Liver (tissue), 9 donors: ENCODE measurements around the gene GDPD2. TPM values are rescaled to one million over a fixed set of nuclear protein-coding genes. Genes with fewer than 3 reads are reported as not detected.

ENCODE experiments used
- DNase-seq: peaks from one replicate; pipeline ENCODE4 v3.0.0-alpha.2; 2017; ENCODE audit warnings: low spot score
- H3K27ac ChIP-seq, 2 donors: one replicate each; pipeline ENCODE4 v1.7.0; 2013; ENCODE audit warnings: inconsistent platforms in 2 of 2, low read length in 2 of 2, control low read depth in 1 of 2, low read depth in 1 of 2, mild to moderate bottlenecking in 1 of 2
- H3K27me3 ChIP-seq, 4 donors: one replicate each; pipeline versions ENCODE4 v1.6.1 to v1.7.0; 2013; ENCODE audit warnings: low read length in 3 of 4, inconsistent platforms in 1 of 4, mild to moderate bottlenecking in 1 of 4, moderate library complexity in 1 of 4; ENCODE audit not compliant: control insufficient read depth in 4 of 4, insufficient read depth in 4 of 4
- H3K36me3 ChIP-seq, 4 donors: one replicate each; pipeline versions ENCODE4 v1.6.1 to v1.7.0; 2013; ENCODE audit warnings: low read length in 3 of 4, mild to moderate bottlenecking in 3 of 4, low read depth in 1 of 4, moderate library complexity in 1 of 4; ENCODE audit not compliant: control insufficient read depth in 4 of 4, insufficient read depth in 3 of 4
- H3K4me1 ChIP-seq, 4 donors: one replicate each; pipeline versions ENCODE4 v1.6.1 to v1.7.0; 2013; ENCODE audit warnings: low read length in 3 of 4, mild to moderate bottlenecking in 3 of 4, moderate library complexity in 1 of 4; ENCODE audit not compliant: control insufficient read depth in 4 of 4, insufficient read depth in 4 of 4
- H3K4me3 ChIP-seq, 3 donors: one replicate each; pipeline versions ENCODE4 v1.6.1 to v1.7.0; 2013; ENCODE audit warnings: low read length in 3 of 3, control low read depth in 1 of 3, low read depth in 1 of 3, mild to moderate bottlenecking in 1 of 3
- H3K9ac ChIP-seq, 2 donors: one replicate each; pipeline ENCODE4 v1.7.0; 2013; ENCODE audit warnings: low read length in 2 of 2, mild to moderate bottlenecking in 2 of 2, moderate library complexity in 2 of 2, control low read depth in 1 of 2, low read depth in 1 of 2
- H3K9me3 ChIP-seq, 4 donors: one replicate each; pipeline versions ENCODE4 v1.6.1 to v1.7.0; 2013; ENCODE audit warnings: low read length in 3 of 4; ENCODE audit not compliant: control insufficient read depth in 4 of 4
- ATF3 ChIP-seq: IDR thresholded peaks from 2 replicates; pipeline ENCODE4 v1.6.1; 2016; ENCODE audit warnings: antibody characterized with exemption
- CTCF ChIP-seq: fragments of 150-350 bp; IDR thresholded peaks from 2 replicates; pipeline ENCODE4 v1.5.1; 2017; ENCODE audit warnings: improper control_type of control experiment, low read depth, low read length; ENCODE audit not compliant: missing input control
- EGR1 ChIP-seq, 2 donors: IDR thresholded peaks; 2 replicates each; pipeline ENCODE4 v1.6.1; 2016 to 2018; ENCODE audit warnings: antibody characterized with exemption in 2 of 2, low read depth in 2 of 2
- FOXA2 ChIP-seq: IDR thresholded peaks from 2 replicates; pipeline ENCODE4 v1.6.1; 2016; ENCODE audit warnings: antibody characterized with exemption
- GABPA ChIP-seq, 2 donors: IDR thresholded peaks in 1 of 2; conservative IDR thresholded peaks in 1 of 2; 2 replicates each; pipeline ENCODE4 v1.6.1; 2016; ENCODE audit warnings: antibody characterized with exemption in 2 of 2, mild to moderate bottlenecking in 1 of 2, moderate library complexity in 1 of 2
- JUND ChIP-seq, 2 donors: IDR thresholded peaks; 2 replicates each; pipeline ENCODE4 v1.6.1; 2016; ENCODE audit warnings: antibody characterized with exemption in 2 of 2
- RAD21 ChIP-seq, 2 donors: IDR thresholded peaks; 2 replicates each; pipeline ENCODE4 v1.6.1; 2016; ENCODE audit warnings: antibody characterized with exemption in 2 of 2, mild to moderate bottlenecking in 2 of 2
- RXRA ChIP-seq, 2 donors: IDR thresholded peaks; 2 replicates each; pipeline ENCODE4 v1.6.1; 2017 to 2018; ENCODE audit warnings: antibody characterized with exemption in 2 of 2, mild to moderate bottlenecking in 1 of 2
- SP1 ChIP-seq: IDR thresholded peaks from 2 replicates; pipeline ENCODE4 v1.6.1; 2018; ENCODE audit warnings: antibody characterized with exemption, mild to moderate bottlenecking
- YY1 ChIP-seq: IDR thresholded peaks from 2 replicates; pipeline ENCODE4 v1.6.1; 2016; ENCODE audit warnings: antibody characterized with exemption, mild to moderate bottlenecking
- ZBTB33 ChIP-seq: IDR thresholded peaks from 2 replicates; pipeline ENCODE4 v1.6.1; 2016; ENCODE audit warnings: antibody characterized with exemption
- WGBS: extraction: QIAGEN DNeasy Blood & Tissue Kit; methylation state at CpG from one replicate; pipeline ENCODE4 v1.1.7; 2013; 5-methylcytosine and 5-hydroxymethylcytosine counted together
- polyA plus RNA-seq, 2 donors: library from polyadenylated mRNA; stranded (reverse) in 1 of 2; unstranded in 1 of 2; fragments of 200-250 nt in 1 of 2; fragments of >200 nt in 1 of 2; fragmentation: Nextera tagmentation in 1 of 2; extraction: Ambion mirVana in 1 of 2; gene quantifications; one replicate each; pipeline versions ENCODE4 v1.2.1 to v1.2.3, GENCODE V29; 2013 to 2015
- total RNA-seq, 2 donors: library from RNA; depleted of rRNA; stranded (reverse); fragments of >200 nt; gene quantifications; one replicate each; pipeline ENCODE4 v1.2.3, GENCODE V29; 2014
- TF ChIP-seq, protein P1 (sequence below): IDR thresholded peaks from 2 replicates; pipeline ENCODE4 v1.6.1; 2016; ENCODE audit warnings: antibody characterized with exemption, mild to moderate bottlenecking
- TF ChIP-seq, protein P2 (sequence below): IDR thresholded peaks from 2 replicates; pipeline ENCODE4 v1.6.1; 2016; ENCODE audit warnings: antibody characterized with exemption
- donor health status: healthy.
- donor health status: healthy.
- donor health status: healthy.
- donor health status: healthy.
- donor health status: healthy.

The GDPD2 gene
- total and polyA plus RNA-seq, 4 donors: not detected

DNA sequence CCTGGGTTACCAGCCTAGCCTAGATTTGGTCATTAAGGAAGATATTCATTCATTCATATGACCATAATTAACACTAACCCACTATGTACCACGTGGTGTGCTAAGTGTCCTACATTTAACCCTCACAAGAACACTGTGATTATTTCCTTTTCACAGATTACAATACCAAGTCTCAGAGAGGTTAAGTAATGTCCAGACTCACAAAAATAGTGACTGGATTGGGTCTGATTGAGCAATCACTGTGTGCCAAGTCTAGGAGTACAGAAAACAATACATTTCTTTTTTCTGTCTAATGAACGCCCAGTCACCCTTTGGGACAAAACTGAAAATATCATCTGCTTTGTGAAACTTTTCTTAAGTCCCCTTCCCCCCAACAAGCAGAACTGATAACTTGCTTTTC is 13.9 kb downstream of the GDPD2 start (continued):
- TF ChIP-seq, protein P1, sequence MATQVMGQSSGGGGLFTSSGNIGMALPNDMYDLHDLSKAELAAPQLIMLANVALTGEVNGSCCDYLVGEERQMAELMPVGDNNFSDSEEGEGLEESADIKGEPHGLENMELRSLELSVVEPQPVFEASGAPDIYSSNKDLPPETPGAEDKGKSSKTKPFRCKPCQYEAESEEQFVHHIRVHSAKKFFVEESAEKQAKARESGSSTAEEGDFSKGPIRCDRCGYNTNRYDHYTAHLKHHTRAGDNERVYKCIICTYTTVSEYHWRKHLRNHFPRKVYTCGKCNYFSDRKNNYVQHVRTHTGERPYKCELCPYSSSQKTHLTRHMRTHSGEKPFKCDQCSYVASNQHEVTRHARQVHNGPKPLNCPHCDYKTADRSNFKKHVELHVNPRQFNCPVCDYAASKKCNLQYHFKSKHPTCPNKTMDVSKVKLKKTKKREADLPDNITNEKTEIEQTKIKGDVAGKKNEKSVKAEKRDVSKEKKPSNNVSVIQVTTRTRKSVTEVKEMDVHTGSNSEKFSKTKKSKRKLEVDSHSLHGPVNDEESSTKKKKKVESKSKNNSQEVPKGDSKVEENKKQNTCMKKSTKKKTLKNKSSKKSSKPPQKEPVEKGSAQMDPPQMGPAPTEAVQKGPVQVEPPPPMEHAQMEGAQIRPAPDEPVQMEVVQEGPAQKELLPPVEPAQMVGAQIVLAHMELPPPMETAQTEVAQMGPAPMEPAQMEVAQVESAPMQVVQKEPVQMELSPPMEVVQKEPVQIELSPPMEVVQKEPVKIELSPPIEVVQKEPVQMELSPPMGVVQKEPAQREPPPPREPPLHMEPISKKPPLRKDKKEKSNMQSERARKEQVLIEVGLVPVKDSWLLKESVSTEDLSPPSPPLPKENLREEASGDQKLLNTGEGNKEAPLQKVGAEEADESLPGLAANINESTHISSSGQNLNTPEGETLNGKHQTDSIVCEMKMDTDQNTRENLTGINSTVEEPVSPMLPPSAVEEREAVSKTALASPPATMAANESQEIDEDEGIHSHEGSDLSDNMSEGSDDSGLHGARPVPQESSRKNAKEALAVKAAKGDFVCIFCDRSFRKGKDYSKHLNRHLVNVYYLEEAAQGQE: no peak
- TF ChIP-seq JUND (IDR thresholded peaks at IDR 0.05) (no peak), GABPA (IDR thresholded peaks at IDR 0.05 in 1 of 2, conservative IDR thresholded peaks at IDR 0.05 in 1 of 2) (no peak), SP1 (no peak), ATF3 (no peak), FOXA2 (no peak)
- TF ChIP-seq, protein P2, sequence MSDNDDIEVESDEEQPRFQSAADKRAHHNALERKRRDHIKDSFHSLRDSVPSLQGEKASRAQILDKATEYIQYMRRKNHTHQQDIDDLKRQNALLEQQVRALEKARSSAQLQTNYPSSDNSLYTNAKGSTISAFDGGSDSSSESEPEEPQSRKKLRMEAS: no peak

DNA sequence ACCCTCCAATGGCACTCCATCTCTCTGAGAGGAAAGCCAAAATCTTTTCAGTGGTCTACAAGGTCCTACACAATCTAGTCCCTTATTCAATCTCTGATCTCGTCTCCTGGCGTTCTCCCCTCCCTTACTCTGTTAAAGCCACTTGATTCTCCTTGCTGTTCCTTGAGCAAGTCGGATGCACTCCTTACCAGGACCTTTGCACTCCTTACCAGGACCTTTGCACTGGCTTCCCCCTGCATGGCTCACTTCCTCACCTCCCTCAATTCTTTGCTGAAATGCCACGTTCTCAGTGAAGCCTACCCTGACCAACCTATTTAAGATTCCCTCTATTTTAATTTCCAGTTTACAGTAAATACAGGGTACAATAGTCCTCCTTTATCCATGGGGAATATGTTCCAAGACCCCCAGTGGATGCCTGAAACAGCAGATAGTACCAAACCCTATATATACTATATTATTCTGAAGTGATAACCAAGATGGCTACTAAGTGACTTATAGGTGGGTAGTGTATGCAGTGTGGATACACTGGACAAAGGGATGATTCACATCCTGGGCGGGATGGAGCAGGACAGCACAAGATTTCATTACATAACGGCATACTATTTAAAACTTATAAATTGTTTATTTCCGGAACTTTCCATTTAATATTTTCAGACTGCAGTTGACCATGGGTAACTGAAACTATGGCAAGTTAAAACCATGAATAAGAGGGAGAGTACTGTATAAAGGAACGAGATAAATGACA is 15.0 kb downstream of the GDPD2 start:
- 82% methylated on average over 8 of the region's 8 CpGs for WGBS
- H3K4me3 ChIP-seq: no peak overlapping the region
- H3K9ac ChIP-seq: no peak overlapping the region
- H3K27ac ChIP-seq: no peak overlapping the region
- TF ChIP-seq YY1: no peak
- TF ChIP-seq SP1: no peak
- TF ChIP-seq GABPA (IDR thresholded peaks at IDR 0.05 in 1 of 2, conservative IDR thresholded peaks at IDR 0.05 in 1 of 2): no peak
- TF ChIP-seq CTCF: no peak
- TF ChIP-seq JUND (IDR thresholded peaks at IDR 0.05): no peak
- TF ChIP-seq RAD21 (IDR thresholded peaks at IDR 0.05): no peak
- TF ChIP-seq EGR1 (IDR thresholded peaks at IDR 0.05; ENCODE audit: low read depth in 2 of 2): no peak
- TF ChIP-seq, protein P2: no peak
- TF ChIP-seq ATF3: no peak
- no peak for TF ChIP-seq ZBTB33
- TF ChIP-seq RXRA (IDR thresholded peaks at IDR 0.05): no peak
- no peak for TF ChIP-seq FOXA2
- TF ChIP-seq, protein P1: no peak
- no peaks in the 10 kb centered on the region for H3K36me3 ChIP-seq
- peaks cover 2 to 5% (median 3%) of the 10 kb centered on the region in 4 donors for H3K4me1 ChIP-seq
- H3K27me3 ChIP-seq: no peaks in the 10 kb centered on the region
- no peak for DNase-seq
- no peaks in the 10 kb centered on the region for H3K9me3 ChIP-seq
